HL-60 (cell line): ENCODE measurements around the gene FTSJ1.
A peak's percentile ranks its signal among the peaks of the same experiment; 100 is the strongest.
"Not testable (repeated sequence)": the region's sequence is repeated elsewhere in the genome, so short reads cannot be mapped to it uniquely, and the experiment has no call there.

ENCODE experiments used
- DNase-seq, 2 experiments: peaks; one replicate each; pipeline ENCODE4 v3.0.0-alpha.2; 2010 to 2020; ENCODE audit warnings: low read depth in 1 of 2, low spot score in 1 of 2
- H3K27ac ChIP-seq: fragments of 250-450 bp; sonication (Bioruptor Pico); replicated peaks from 2 replicates; pipeline ENCODE4 v1.5.1; 2020; ENCODE audit warnings: mild to moderate bottlenecking, moderate library complexity
- H3K27me3 ChIP-seq: fragments of 250-450 bp; sonication (Bioruptor Pico); 2 replicates; pipeline ENCODE4 v1.5.1; 2021; ENCODE audit warnings: mild to moderate bottlenecking, moderate library complexity; ENCODE audit not compliant: insufficient read depth, poor library complexity, severe bottlenecking
- H3K4me3 ChIP-seq: replicated peaks from 2 replicates; pipeline ENCODE4 v1.5.1; 2011; ENCODE audit warnings: mild to moderate bottlenecking, control low read depth, low read length; ENCODE audit not compliant: insufficient read depth
- CTCF ChIP-seq: IDR thresholded peaks from one replicate; pipeline ENCODE4 v1.5.1; 2011; ENCODE audit warnings: low read length, control low read depth, inconsistent platforms; ENCODE audit not compliant: insufficient read depth
- GABPA ChIP-seq: IDR thresholded peaks from 2 replicates; pipeline ENCODE4 v1.6.1; 2012; ENCODE audit warnings: low read depth
- POLR2AphosphoS5 ChIP-seq: IDR thresholded peaks from 2 replicates; pipeline ENCODE4 v1.6.1; 2012; ENCODE audit warnings: low read depth
- REST ChIP-seq: IDR thresholded peaks from 2 replicates; pipeline ENCODE4 v1.6.1; 2012; ENCODE audit warnings: low read depth; ENCODE audit not compliant: insufficient replicate concordance
- SPI1 ChIP-seq: IDR thresholded peaks from 2 replicates; pipeline ENCODE4 v1.6.1; 2012; ENCODE audit warnings: low read depth, mild to moderate bottlenecking, borderline replicate concordance

The FTSJ1 gene

GRCh38 chrX:48521353-48522243, 45.6 kb downstream of the FTSJ1 start, which contains the start of gene EBP:
TSS of gene EBP (plus strand) at chrX:48521808. CDS start at chrX:48523772, 1,964 bp downstream.
- TF ChIP-seq SPI1 (no peak), REST (no peak), CTCF (no peak), POLR2AphosphoS5 (peak; percentile 77), GABPA (peak; percentile 66)
- Histone ChIP-seq H3K27me3 (no peaks in the 10 kb centered on the region), H3K27ac (peak within 1 kb of the TSS; percentile 86), H3K4me3 (peak within 1 kb of the TSS; percentile 68)
- DNase-seq = peak; percentile 86 to 97

- H3K27ac ChIP-seq = peak overlapping the region; percentile 86
- TF ChIP-seq SPI1 (no peak), POLR2AphosphoS5 (no peak), CTCF (no peak), GABPA (no peak)
- H3K4me3 ChIP-seq = peak overlapping the region; percentile 68
- peak in 1 of 2 experiments; percentile 44 for DNase-seq
- H3K27me3 ChIP-seq = no peaks in the 10 kb centered on the region
These were observed 46.3 kb downstream of the FTSJ1 start for GRCh38 chrX:48522291-48522690.

GRCh38 chrX:48523682-48524081, 47.7 kb downstream of the FTSJ1 start:
- H3K4me3 ChIP-seq = peak overlapping the region; percentile 68
- TF ChIP-seq CTCF (no peak), POLR2AphosphoS5 (no peak), REST (no peak), GABPA (no peak), SPI1 (no peak)
- no peak for DNase-seq
- H3K27me3 ChIP-seq = no peaks in the 10 kb centered on the region
- H3K27ac ChIP-seq = no peak overlapping the region

GRCh38 chrX:48525853-48526252, 49.9 kb downstream of the FTSJ1 start:
- not testable (repeated sequence) for H3K27ac ChIP-seq, H3K27me3 ChIP-seq, DNase-seq, H3K4me3 ChIP-seq
